ENCODE data around the gene PITPNM1. TPM values are rescaled to one million over a fixed set of nuclear protein-coding genes. Genes with fewer than 3 reads are reported as not detected.

The PITPNM1 gene
- total RNA-seq, 1 donor from 2014 or later: 51.0 TPM

Other genes with a start within 250 kb of the PITPNM1 start
- gene GRK2, start 238.9 kb downstream of the PITPNM1 start, total RNA-seq: 86.1 TPM
- 80.5 TPM for gene ANKRD13D, start 216.1 kb downstream of the PITPNM1 start, total RNA-seq
- gene SSH3, start 201.8 kb downstream of the PITPNM1 start, total RNA-seq: 107 TPM
- 87.5 TPM for gene POLD4, start 151.8 kb downstream of the PITPNM1 start, total RNA-seq
- 4.0 TPM for gene CLCF1, start 131.8 kb downstream of the PITPNM1 start, total RNA-seq
- gene RAD9A, start 113.4 kb downstream of the PITPNM1 start, total RNA-seq: 45.0 TPM
- gene PPP1CA, start 103.5 kb downstream of the PITPNM1 start, total RNA-seq: 140 TPM
- gene TBC1D10C, start 101.3 kb downstream of the PITPNM1 start, total RNA-seq: 10.6 TPM
- 78.4 TPM for gene CARNS1, start 89.7 kb downstream of the PITPNM1 start, total RNA-seq
- 39.7 TPM for gene RPS6KB2, start 76.9 kb downstream of the PITPNM1 start, total RNA-seq
- gene PTPRCAP, start 67.7 kb downstream of the PITPNM1 start, total RNA-seq: 14.7 TPM
- 181 TPM for gene CORO1B, start 61.9 kb downstream of the PITPNM1 start, total RNA-seq
- gene GPR152, start 52.6 kb downstream of the PITPNM1 start, total RNA-seq: not detected
- gene CABP4, start 50.0 kb downstream of the PITPNM1 start, total RNA-seq: 3.8 TPM
- 75.1 TPM for gene TMEM134, start 36.1 kb downstream of the PITPNM1 start, total RNA-seq
- gene AIP, start 22.3 kb downstream of the PITPNM1 start, total RNA-seq: 94.2 TPM
- 95.5 TPM for gene CDK2AP2, start 2.8 kb upstream of the PITPNM1 start, total RNA-seq
- not detected for gene CABP2, start 18.1 kb upstream of the PITPNM1 start, total RNA-seq
- gene GSTP1, start 78.4 kb upstream of the PITPNM1 start, total RNA-seq: 1,142 TPM
- 202 TPM for gene NDUFV1, start 101.6 kb upstream of the PITPNM1 start, total RNA-seq
- 17.8 TPM for gene NUDT8, start 124.6 kb upstream of the PITPNM1 start, total RNA-seq
- 0.14 TPM for gene TBX10, start 134.4 kb upstream of the PITPNM1 start, total RNA-seq
- 16.0 TPM for gene ACY3, start 145.4 kb upstream of the PITPNM1 start, total RNA-seq
- gene ALDH3B2, start 169.3 kb upstream of the PITPNM1 start, total RNA-seq: 0.63 TPM